Central memory CD4-positive, alpha-beta T cell (primary cell): ENCODE results near the gene LRRC23.
"Not testable (repeated sequence)": the region's sequence is repeated elsewhere in the genome, so short reads cannot be mapped to it uniquely, and the experiment has no call there.

ENCODE experiments used
- DNase-seq: peaks from one replicate; pipeline ENCODE4 v3.0.0; 2022
- total RNA-seq, 3 experiments: gene quantifications; one replicate each; lab custom pipeline; 2026; lab: John Stamatoyannopoulos, UW

Gene LRRC23
- 1.9 to 18.9 (median 6.7) reads per million in 3 experiments for total RNA-seq

DNA sequence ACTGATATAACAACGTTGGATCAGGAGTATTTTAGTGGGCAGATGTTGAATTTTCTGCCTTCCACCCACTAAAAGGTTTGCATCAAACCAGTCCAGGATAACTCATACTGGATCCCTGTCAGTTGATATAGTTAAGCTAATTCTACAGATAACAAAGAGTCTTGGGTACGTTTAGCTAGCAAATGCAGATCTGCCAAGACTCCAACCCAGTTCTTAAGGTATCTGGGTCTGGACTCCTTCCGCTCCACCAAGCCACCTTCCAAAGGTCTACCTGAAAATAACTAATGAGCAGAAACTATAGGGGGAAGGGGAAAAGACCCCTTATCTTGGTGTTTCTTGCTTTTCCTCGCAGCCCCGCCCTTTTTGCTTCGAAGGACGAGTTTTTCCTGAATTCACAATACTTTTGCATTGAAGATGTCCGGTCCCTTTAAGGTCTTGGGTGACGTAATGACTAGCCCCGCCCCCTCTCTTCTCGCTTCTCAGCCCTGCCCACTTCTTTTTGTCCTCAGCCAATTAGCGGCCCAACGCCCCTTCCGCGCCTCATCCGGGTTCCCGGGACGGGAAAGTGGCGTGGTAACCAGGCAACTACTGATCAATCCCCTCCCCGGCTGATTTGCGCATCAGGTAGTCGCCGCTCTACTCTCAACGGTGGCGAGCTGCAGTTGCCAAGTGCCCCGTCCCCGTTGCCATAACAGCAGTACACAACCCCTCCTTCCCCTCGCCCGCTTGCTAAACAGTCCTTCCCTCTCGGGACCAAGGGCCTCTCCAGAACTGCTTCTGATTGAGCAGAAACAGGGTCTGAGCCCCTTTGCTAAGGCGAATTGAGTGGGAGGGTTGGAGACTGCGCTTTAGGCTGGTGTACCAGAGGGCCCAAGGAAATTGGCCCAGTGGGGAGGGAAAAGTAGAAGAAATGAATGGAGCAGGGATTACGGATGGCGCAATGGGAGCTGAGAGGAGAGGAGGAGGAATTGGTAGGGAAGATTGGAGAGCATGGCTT, at the start of gene LRRC23:
TSS of gene LRRC23 (plus strand) at position 543 of the 997 bp plus-strand sequence. CDS start 812 bp downstream, outside the sequence.
- peak; percentile 98 for DNase-seq

DNA sequence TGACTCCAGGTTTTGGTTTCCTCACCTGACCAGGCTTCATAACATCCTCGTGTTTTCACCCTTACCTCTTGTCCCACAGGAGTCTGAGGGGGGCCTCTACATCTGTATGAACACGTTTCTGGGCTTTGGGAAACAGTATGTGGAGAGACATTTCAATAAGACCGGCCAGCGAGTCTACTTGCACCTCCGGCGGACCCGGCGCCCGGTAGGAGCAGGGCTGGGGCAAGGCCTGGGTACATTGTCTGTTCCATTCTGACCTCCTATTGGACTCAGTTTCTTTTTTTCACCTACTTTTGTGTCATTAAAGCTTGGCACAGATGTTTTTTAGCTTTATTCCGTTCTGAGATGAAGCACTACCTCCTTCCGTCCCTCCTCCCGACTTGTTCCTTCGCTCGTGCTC, 49.3 kb upstream of the LRRC23 start:
- DNase-seq: no peak

DNA sequence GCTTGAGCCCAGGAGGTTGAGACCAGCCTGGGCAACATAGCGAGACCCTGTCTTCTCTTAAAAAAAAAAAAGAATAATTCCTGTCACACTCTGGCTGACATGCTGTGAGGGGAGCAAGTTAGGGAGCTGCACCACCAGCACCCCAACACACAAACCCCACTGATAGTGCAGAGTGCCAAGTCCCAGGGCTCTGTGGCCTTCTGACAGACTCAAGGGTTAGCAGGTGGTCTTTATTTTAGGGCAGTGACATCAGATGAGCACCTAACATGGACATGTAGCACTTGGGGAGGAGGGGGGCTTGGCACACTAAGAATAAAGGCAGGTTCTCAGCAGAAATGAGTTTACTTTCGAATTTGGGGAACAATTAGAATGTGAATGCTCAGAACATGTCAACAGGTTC, 45.8 kb upstream of the LRRC23 start:
- DNase-seq: no peak

GRCh38 chr12:6860116-6860515, 44.5 kb upstream of the LRRC23 start:
- DNase-seq: no peak

- DNase-seq: no peak
Measured at GRCh38 chr12:6860942-6861341, 43.7 kb upstream of the LRRC23 start.

- no peak for DNase-seq
Measured at GRCh38 chr12:6861391-6861790, 43.2 kb upstream of the LRRC23 start.

- DNase-seq: no peak
Measured at GRCh38 chr12:6863033-6863432, 41.6 kb upstream of the LRRC23 start.

- DNase-seq: no peak
Measured at GRCh38 chr12:6863586-6864321, 40.9 kb upstream of the LRRC23 start.

DNA sequence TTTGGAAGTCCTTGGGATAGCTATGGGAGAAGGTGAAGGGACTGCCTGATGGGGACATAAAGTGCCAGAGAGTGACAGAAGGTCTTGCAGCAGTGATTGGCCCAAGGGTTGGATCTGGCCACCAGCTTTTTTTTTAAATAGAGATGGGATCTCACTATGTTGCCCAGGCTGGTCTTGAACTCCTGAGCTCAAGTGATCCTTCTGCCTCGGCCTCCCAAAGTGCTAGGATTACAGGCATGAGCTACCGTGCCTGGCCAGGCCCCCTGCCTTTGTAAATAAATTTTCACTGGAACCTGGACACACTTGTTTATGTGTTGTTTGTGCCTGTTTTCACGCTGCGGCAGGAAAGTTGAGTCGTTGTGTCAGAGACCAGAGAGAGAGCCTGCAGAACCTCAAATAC, 39.3 kb upstream of the LRRC23 start:
- DNase-seq: not testable (repeated sequence)

DNA sequence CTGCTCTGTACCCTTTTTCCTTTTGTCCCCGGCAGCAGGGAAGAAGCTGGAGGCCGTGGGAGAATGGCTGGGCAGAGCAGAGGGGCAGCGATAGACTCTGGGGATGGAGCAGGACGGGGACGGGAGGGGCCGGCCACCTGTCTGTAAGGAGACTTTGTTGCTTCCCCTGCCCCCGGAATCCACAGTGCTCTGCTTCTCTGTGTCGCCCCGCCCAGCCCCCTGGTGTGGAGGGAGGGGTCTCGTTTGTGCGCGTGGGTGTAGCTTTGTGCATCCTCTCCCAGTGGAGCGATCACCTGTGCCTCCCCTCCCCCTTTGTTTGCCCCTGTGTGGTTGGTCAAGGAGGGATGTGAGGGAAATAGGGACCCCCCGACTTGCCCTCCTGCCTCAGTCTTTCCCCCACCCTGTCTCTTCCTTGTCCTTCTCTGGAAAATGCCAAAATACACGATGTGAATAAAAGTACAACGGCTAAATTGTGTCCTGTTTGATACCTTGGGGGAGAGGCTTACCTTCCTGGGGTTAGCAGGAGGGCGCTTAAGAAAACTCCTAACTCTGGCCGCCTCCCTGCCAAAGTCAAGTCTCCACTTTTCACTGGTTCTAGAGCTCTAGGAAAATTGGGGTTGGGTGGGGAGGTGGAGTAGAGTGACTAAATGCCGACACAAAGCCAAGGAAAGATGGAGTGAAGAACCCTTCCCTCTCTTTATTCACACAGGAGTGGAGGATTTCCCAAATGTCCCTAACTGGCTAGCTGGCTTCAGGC, 38.3 kb upstream of the LRRC23 start:
- no peak for DNase-seq

DNA sequence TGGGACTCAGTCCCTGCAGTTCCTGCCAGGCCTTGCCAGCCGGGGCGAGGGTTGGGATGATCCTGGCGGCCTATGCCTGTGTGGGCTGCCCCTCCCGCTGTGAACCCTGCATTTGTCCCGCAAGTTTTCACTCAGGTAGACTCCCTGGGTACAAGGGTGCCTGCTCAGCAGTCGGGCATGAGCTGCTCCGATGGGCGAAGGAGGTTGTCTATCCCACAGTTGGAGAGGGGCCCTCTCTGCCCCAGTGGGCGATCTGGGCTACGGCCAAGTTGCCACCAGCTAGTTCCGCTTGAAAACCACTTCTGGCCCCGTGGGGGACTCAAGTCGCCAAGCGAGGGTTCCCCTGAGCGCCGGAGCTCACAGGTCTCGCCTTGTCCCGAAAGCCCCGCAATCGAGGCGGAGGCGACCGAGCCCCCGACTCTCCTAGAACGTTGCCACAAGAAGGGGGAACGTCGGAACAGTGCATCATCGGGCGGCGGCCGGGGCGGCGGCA, 37.7 kb upstream of the LRRC23 start:
- DNase-seq: no peak

- peak; percentile 60 for DNase-seq
Measured at GRCh38 chr12:6867413-6868210, 37.0 kb upstream of the LRRC23 start, which contains the start of gene TPI1. TSS of gene TPI1 (plus strand) at chr12:6867531. CDS start at chr12:6867567, 36 bp downstream.

DNA sequence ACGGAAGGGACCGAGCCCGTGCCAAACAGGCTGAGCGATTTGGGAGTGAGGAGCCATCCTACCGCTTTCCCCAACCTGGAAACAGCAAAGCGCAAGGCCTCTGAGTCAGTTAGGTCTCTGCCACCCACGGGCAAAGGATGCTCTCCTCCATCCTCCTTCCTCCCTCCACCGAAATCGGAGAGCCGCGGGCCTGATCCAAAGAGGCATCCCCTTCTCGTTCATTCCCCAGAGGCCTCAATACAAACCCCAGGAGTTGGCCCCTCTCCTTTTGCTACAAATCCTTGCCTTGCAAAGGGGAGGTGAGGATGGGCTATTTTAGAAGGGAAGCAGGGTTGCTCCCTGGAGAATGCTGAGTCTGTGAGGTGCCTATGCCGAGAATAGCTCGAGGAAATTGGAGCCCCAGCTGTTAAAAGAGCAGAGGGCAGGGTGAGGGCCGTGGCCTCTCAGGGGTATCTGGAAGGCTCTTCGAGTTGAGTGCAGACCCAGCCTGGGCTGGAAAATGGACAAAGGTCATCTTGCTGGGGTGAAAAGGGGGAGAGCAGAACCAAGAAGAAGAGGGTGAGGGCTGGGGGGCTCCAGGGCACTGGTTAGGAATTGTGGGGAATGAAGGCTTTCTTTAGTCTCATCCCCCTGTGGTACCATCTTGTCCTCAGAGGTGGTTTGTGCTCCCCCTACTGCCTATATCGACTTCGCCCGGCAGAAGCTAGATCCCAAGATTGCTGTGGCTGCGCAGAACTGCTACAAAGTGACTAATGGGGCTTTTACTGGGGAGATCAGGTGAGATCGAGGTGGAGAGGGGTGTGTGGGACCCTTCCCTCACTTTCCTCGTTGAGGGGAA, 36.2 kb upstream of the LRRC23 start:
- no peak for DNase-seq

GRCh38 chr12:6869049-6870021, 35.3 kb upstream of the LRRC23 start:
- DNase-seq: peak; percentile 78

GRCh38 chr12:6870304-6870703, 34.3 kb upstream of the LRRC23 start:
- DNase-seq: not testable (repeated sequence)

DNA sequence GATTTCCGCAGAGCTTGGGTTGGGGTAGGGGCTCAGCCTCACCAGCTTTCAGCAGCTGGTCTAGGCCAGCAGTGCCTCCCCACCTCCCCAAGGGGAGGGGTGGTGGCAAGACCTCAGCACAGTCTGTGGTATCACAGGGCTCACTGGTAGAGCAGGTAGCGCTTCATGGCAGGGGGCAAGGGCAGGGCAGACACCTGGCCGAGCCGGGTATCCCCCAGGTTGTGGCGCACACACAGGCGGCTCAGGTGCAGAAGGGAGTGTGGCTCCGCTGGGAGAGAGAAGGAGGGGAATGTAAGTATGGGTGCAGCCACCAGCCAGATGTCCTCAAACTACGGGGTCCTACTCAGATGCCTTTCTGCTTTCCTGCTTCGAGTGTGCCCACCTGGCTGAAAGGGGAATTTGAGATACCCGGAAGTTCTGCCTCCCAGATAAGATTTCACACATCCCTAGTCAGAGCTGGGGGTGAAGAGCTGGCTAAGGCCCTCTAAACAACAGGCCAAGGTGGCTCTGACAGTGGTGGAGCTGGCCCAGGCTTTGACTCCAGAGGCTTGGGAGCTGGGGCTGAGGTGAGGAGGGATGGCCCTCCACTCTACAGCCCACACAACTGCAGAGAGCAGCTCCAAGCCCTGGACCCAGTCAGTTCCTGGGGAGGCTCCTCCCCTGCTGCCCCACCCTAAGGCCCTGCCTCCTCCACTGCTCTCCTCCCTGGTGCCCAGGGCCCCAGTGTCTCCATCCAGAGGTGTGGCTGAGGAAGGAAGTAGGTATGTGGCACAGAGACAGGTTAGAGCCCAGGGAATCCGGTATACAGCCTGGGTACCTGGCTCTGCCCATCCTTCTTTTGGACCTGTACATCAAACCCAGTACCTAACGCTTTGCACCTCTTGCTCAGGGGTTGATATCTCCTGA, 33.3 kb upstream of the LRRC23 start:
- no peak for DNase-seq

DNA sequence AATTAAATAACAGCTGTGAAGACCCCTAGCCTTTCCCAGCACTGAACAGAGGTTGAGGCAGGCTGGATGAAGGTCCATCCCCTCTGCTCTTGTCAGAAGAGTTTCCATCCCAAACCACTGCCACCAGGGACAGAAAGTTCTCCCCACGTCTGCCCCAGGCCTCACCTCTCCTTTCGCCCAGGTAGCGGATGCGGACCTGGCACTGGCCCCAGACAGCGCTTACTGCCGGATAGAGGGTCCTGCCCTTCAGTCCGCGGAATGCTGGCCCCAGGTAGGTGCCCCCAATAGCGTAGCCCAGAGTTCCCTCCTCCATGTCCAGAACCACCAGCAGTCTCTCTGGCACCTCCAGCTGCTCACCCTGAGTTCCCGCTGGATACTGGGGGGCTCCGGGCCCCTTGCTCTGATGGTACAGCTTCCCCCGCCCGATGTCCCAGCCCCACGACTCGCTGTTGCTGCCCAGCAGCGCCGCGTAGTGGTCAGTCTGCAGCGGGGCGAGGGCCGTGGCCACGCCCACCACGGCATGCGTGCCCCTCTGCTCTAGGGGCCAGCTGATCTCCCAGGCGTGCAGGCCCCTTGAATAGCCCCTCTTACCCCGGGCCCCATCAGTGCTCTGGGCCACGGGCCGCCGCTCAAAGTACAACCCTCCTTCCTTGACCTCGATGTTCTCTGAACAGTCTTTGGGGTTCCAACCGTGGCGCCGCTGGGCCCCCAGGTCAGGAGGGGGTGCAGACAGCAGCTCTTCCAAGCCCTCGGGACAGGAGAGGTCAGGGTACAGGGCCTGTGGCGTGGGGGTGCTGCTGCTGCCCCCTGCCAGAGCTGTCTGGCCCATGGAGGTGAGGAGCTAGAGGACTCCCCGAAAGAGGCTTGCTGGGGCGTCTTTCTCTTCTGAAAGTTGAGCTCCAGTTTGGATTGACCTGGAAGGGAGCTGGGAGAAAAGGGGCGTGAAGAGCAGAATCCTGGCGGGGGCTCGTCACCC, 32.3 kb upstream of the LRRC23 start:
- peak; percentile 74 for DNase-seq
